ENCODE results near the gene THEM4. TPM values are rescaled to one million over a fixed set of nuclear protein-coding genes. Genes with fewer than 3 reads are reported as not detected.

The THEM4 gene
- total and polyA plus RNA-seq, 3 donors from 2014 or later: 33.5 to 42.0 (median 35.0) TPM

- no peak overlapping the region for H3K27ac ChIP-seq
- no peaks in the 10 kb centered on the region for H3K9me3 ChIP-seq
- no peak overlapping the region for H3K4me3 ChIP-seq
- H3K4me1 ChIP-seq: peaks cover 12% of the 10 kb centered on the region
- WGBS, 2 donors: 62 to 63% methylated on average over 3 of the region's 3 CpGs
- H3K27me3 ChIP-seq: no peaks in the 10 kb centered on the region
- intact Hi-C loops (cut with DNase I; ENCODE audit: low total_unique reads): no loop called here
- no peaks in the 10 kb centered on the region for H3K36me3 ChIP-seq (ENCODE audit: low read depth, missing control alignments)
- DNase-seq: no peak
- TF ChIP-seq CTCF (IDR thresholded peaks at IDR 0.05) (no peak), POLR2A (IDR thresholded peaks at IDR 0.05) (no peak)
Measured at GRCh38 chr1:151837197-151837596, 72.1 kb downstream of the THEM4 start.

- WGBS, 2 donors: 88 to 97% methylated on average over 7 of the region's 7 CpGs
- H3K4me1 ChIP-seq: peaks cover 15% of the 10 kb centered on the region
- H3K27ac ChIP-seq: no peak overlapping the region
- TF ChIP-seq POLR2A (IDR thresholded peaks at IDR 0.05) (no peak), CTCF (IDR thresholded peaks at IDR 0.05) (no peak)
- H3K27me3 ChIP-seq: no peaks in the 10 kb centered on the region
- H3K36me3 ChIP-seq (ENCODE audit: low read depth, missing control alignments): no peaks in the 10 kb centered on the region
- intact Hi-C loops (cut with DNase I; ENCODE audit: low total_unique reads): no loop called here
- no peak overlapping the region for H3K4me3 ChIP-seq
- H3K9me3 ChIP-seq: no peaks in the 10 kb centered on the region
- no peak for DNase-seq
Measured at GRCh38 chr1:151835596-151835995, 73.7 kb downstream of the THEM4 start.

- intact Hi-C loops (cut with DNase I; ENCODE audit: low total_unique reads): no loop called here
- WGBS, 2 donors: 61 to 80% methylated on average over 3 of the region's 3 CpGs
- TF ChIP-seq POLR2A (IDR thresholded peaks at IDR 0.05) (no peak), CTCF (IDR thresholded peaks at IDR 0.05) (no peak)
- peaks cover 17% of the 10 kb centered on the region for H3K4me1 ChIP-seq
- H3K27ac ChIP-seq: no peak overlapping the region
- H3K36me3 ChIP-seq (ENCODE audit: low read depth, missing control alignments): no peaks in the 10 kb centered on the region
- no peak for DNase-seq
- no peak overlapping the region for H3K4me3 ChIP-seq
- no peaks in the 10 kb centered on the region for H3K9me3 ChIP-seq
- no peaks in the 10 kb centered on the region for H3K27me3 ChIP-seq
Measured at GRCh38 chr1:151834239-151834638, 75.1 kb downstream of the THEM4 start.

- WGBS, 2 donors: 66 to 72% methylated on average over 8 of the region's 8 CpGs
- peaks cover 18% of the 10 kb centered on the region for H3K4me1 ChIP-seq
- H3K9me3 ChIP-seq: no peaks in the 10 kb centered on the region
- no peaks in the 10 kb centered on the region for H3K36me3 ChIP-seq (ENCODE audit: low read depth, missing control alignments)
- no peak for TF ChIP-seq CTCF (IDR thresholded peaks at IDR 0.05)
- TF ChIP-seq POLR2A (IDR thresholded peaks at IDR 0.05): no peak
- H3K27me3 ChIP-seq: no peaks in the 10 kb centered on the region
- intact Hi-C loops (cut with DNase I; ENCODE audit: low total_unique reads): no loop called here
- H3K4me3 ChIP-seq: no peak overlapping the region
- no peak for DNase-seq
- H3K27ac ChIP-seq: no peak overlapping the region
Measured at GRCh38 chr1:151833172-151833900, 76.0 kb downstream of the THEM4 start.

All from testis (tissue), 3 donors.